Esophagus muscularis mucosa (tissue), 4 donors: ENCODE data around the gene SCARB2. TPM values are rescaled to one million over a fixed set of nuclear protein-coding genes. Genes with fewer than 3 reads are reported as not detected.

Experiments
- DNase-seq: peaks from one replicate; pipeline ENCODE4 v3.0.0-alpha.2; 2017; ENCODE audit errors: extremely low spot score
- H3K27ac ChIP-seq, 4 donors: fragments of 200-600 bp; sonication (generic); replicated peaks in 1 of 4; 1 replicate in 3 of 4; 2 replicates in 1 of 4; pipeline ENCODE4 v1.5.1; 2016 to 2019; ENCODE audit warnings: mild to moderate bottlenecking in 1 of 4
- H3K27me3 ChIP-seq, 4 donors: fragments of 200-600 bp; sonication (generic); one replicate each; pipeline versions ENCODE4 v1.5.1 to v1.6.0; 2016 to 2019
- H3K36me3 ChIP-seq, 4 donors: fragments of 200-600 bp; sonication (generic); one replicate each; pipeline ENCODE4 v1.5.1; 2016 to 2019
- H3K4me1 ChIP-seq, 4 donors: fragments of 200-600 bp; sonication (generic); one replicate each; pipeline ENCODE4 v1.5.1; 2016 to 2019
- H3K4me3 ChIP-seq, 4 donors: fragments of 200-600 bp; sonication (generic); 1 replicate in 2 of 4; 2 replicates in 2 of 4; pipeline ENCODE4 v1.5.1; 2016 to 2019; ENCODE audit warnings: mild to moderate bottlenecking in 4 of 4, moderate library complexity in 1 of 4
- H3K9me3 ChIP-seq, 4 donors: fragments of 200-600 bp; sonication (generic); 1 replicate in 3 of 4; 2 replicates in 1 of 4; pipeline ENCODE4 v1.5.1; 2016 to 2019
- EP300 ChIP-seq: sonication (generic); formaldehyde crosslinking; IDR thresholded peaks from one replicate; pipeline ENCODE4 v1.6.1; 2017; ENCODE audit warnings: antibody characterized with exemption
- POLR2A ChIP-seq: fragments of 450-650 bp; IDR thresholded peaks from one replicate; pipeline ENCODE4 v1.6.1; 2017; ENCODE audit warnings: antibody characterized with exemption, moderate library complexity, mild to moderate bottlenecking, low read depth
- POLR2AphosphoS5 ChIP-seq, 2 donors: sonication (generic); formaldehyde crosslinking; IDR thresholded peaks; one replicate each; pipeline ENCODE4 v1.6.1; 2017; ENCODE audit warnings: antibody characterized with exemption in 2 of 2
- WGBS: methylation state at CpG from one replicate; pipeline ENCODE4 v1.1.5; 2018; 5-methylcytosine and 5-hydroxymethylcytosine counted together
- intact Hi-C: fragments of 100-400 bp; cut with DNase I; formaldehyde crosslinking; loops from one replicate; pipeline ENCODE4 v1.15.1; 2023
- total RNA-seq, 4 donors: library from RNA; depleted of rRNA; stranded (reverse); fragments of >200 nt; gene quantifications; one replicate each; pipeline versions ENCODE4 v1.1.0 to v1.2.1, GENCODE V29; 2016
- TF ChIP-seq, protein P1 (sequence below), 3 experiments: fragments of 200-600 bp in 2 of 3; fragments of 450-650 bp in 1 of 3; sonication (generic) in 2 of 3; IDR thresholded peaks; one replicate each; pipeline ENCODE4 v1.5.1; 2017 to 2019; ENCODE audit warnings: antibody characterized with exemption in 3 of 3, mild to moderate bottlenecking in 2 of 3, moderate library complexity in 1 of 3

Gene SCARB2
- total RNA-seq, 4 donors from 2014 or later = 89.3 to 118 (median 106) TPM

DNA sequence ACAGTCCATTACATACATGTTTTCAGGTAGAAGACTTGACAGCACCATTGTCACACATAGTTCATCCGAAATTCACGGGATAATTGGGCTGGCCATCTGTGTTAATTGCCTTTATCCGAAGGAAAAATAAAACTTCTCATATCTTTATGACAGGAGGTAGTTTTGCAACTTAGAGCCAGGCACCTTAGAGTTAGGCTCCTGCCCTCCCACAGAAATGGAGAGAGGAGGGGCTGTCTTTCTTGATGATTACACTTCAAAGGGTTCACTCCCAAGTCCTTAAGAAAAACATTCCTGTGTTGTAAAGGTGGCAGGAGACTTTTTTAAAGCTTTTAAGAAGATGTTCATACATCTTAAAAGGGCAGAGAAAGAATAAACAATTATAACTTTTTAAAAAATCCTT lies 10.5 kb upstream of the SCARB2 start:
- H3K36me3 ChIP-seq = no peaks in the 10 kb centered on the region
- no peak overlapping the region for H3K4me3 ChIP-seq
- H3K27me3 ChIP-seq = no peaks in the 10 kb centered on the region
- WGBS = 88% methylated on average over 3 of the region's 3 CpGs
- H3K9me3 ChIP-seq = no peaks in the 10 kb centered on the region
- TF ChIP-seq, protein P1, sequence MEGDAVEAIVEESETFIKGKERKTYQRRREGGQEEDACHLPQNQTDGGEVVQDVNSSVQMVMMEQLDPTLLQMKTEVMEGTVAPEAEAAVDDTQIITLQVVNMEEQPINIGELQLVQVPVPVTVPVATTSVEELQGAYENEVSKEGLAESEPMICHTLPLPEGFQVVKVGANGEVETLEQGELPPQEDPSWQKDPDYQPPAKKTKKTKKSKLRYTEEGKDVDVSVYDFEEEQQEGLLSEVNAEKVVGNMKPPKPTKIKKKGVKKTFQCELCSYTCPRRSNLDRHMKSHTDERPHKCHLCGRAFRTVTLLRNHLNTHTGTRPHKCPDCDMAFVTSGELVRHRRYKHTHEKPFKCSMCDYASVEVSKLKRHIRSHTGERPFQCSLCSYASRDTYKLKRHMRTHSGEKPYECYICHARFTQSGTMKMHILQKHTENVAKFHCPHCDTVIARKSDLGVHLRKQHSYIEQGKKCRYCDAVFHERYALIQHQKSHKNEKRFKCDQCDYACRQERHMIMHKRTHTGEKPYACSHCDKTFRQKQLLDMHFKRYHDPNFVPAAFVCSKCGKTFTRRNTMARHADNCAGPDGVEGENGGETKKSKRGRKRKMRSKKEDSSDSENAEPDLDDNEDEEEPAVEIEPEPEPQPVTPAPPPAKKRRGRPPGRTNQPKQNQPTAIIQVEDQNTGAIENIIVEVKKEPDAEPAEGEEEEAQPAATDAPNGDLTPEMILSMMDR (IDR thresholded peaks at IDR 0.05) = no peak
- TF ChIP-seq POLR2AphosphoS5 (IDR thresholded peaks at IDR 0.05) (no peak), EP300 (no peak), POLR2A (no peak)
- H3K4me1 ChIP-seq = peaks cover 0 to 6% (median under 1%) of the 10 kb centered on the region in 4 donors
- DNase-seq = no peak
- no peak overlapping the region for H3K27ac ChIP-seq
- intact Hi-C loops = no loop called here

- peaks cover 14 to 21% (median 18%) of the 10 kb centered on the region in 4 donors for H3K4me1 ChIP-seq
- H3K27me3 ChIP-seq = no peaks in the 10 kb centered on the region
- intact Hi-C loops = no loop called here
- H3K27ac ChIP-seq = peak overlapping the region in 2 of 4 donors; percentile 39 to 48
- TF ChIP-seq EP300 (no peak), POLR2AphosphoS5 (IDR thresholded peaks at IDR 0.05) (peak in 1 of 2 donors; percentile 39)
- TF ChIP-seq, protein P1 (IDR thresholded peaks at IDR 0.05) = no peak
- H3K36me3 ChIP-seq = no peaks in the 10 kb centered on the region
- no peak for DNase-seq
- H3K9me3 ChIP-seq = no peaks in the 10 kb centered on the region
- 56% methylated on average over 7 of the region's 7 CpGs for WGBS
- H3K4me3 ChIP-seq = no peak overlapping the region
These were observed 5.9 kb upstream of the SCARB2 start for GRCh38 chr4:76219299-76220055.

DNA sequence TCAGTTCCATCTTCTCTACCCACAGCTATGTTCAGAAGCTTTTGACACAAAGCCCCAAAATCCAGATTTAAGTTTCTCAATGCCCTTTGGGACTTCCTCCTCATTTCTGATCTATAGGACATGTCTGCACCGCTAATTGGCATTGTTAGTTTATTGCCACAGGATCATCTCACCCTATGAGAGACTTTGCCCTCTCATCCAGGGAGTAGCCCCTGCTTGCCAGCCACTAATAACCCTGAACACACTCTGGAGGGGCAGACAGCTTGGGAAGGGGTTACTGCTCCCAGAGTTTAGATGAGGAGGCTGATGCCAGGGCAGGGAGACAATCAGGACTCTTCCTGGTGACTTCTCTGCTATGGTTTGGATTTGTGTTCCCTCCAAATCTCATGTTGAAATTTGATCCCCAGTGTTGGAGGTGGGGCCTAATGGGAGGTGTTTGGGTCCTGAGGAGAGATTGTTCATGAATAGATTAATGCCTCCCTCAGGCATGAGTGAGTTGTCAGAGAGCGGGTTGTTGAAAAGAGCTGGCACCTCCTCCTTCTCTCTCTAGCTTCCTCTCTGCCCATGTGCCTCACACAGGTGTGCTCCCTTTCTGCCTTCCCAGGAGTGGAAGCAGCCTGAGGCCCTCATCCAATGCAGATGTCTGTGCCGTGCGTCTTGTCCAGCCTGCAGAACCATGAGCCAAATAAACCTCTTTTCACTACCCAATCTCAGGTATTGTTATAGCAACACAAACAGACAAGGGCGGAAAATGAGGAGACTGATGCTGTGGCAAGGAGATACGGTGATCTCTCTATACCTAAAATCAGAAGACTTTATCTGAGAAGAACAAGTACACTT lies 3.6 kb upstream of the SCARB2 start:
- WGBS = 92% methylated on average over 6 of the region's 6 CpGs
- no peaks in the 10 kb centered on the region for H3K27me3 ChIP-seq
- H3K4me3 ChIP-seq = no peak overlapping the region
- no peak overlapping the region for H3K27ac ChIP-seq
- no peak for DNase-seq
- intact Hi-C loops = no loop called here
- H3K9me3 ChIP-seq = no peaks in the 10 kb centered on the region
- no peaks in the 10 kb centered on the region for H3K36me3 ChIP-seq
- peaks cover 26 to 34% (median 30%) of the 10 kb centered on the region in 4 donors for H3K4me1 ChIP-seq
- TF ChIP-seq EP300 = no peak

- intact Hi-C loops = no loop called here
- Histone ChIP-seq H3K27ac (no peak overlapping the region), H3K36me3 (no peaks in the 10 kb centered on the region), H3K4me3 (no peak overlapping the region), H3K27me3 (no peaks in the 10 kb centered on the region), H3K9me3 (no peaks in the 10 kb centered on the region), H3K4me1 (peaks cover 33 to 41% (median 36%) of the 10 kb centered on the region in 4 donors)
- DNase-seq = no peak
- TF ChIP-seq, protein P1 (IDR thresholded peaks at IDR 0.05) = no peak
- TF ChIP-seq EP300 (no peak), POLR2AphosphoS5 (IDR thresholded peaks at IDR 0.05) (no peak), POLR2A (no peak)
- WGBS = 75% methylated on average over 2 of the region's 2 CpGs
These were observed 2.9 kb upstream of the SCARB2 start for GRCh38 chr4:76216524-76216923.

DNA sequence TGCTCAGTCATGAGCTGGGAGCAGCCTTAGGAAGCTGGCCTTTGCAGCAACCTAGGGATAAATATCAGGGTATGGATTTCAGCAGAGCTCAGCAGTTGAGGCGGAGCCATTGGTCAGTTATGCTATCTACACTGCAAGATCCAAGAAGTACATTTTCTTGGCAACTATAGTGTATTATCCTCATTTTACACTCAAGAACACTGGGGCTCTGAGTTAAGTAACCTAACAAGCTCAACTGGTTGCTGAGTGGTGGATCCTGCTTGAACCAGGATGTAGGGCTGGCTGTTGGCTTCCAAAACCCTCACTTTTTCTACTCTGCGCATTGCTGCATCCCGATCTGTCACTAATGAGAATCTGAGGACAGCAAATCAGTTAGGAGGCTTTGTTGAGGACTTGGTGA lies 1.5 kb upstream of the SCARB2 start:
- no peaks in the 10 kb centered on the region for H3K9me3 ChIP-seq
- peaks cover 47 to 55% (median 51%) of the 10 kb centered on the region in 4 donors for H3K4me1 ChIP-seq
- DNase-seq = no peak
- TF ChIP-seq POLR2A = no peak
- no peak for TF ChIP-seq POLR2AphosphoS5 (IDR thresholded peaks at IDR 0.05)
- TF ChIP-seq EP300 = no peak
- intact Hi-C loops = no loop called here
- H3K4me3 ChIP-seq = no peak overlapping the region
- WGBS = 97% methylated on average over 3 of the region's 3 CpGs
- H3K36me3 ChIP-seq = no peaks in the 10 kb centered on the region
- no peaks in the 10 kb centered on the region for H3K27me3 ChIP-seq
- peak overlapping the region; percentile 95 to 99 (median 98) for H3K27ac ChIP-seq
